ENCODE data around the gene XAB2. TPM values are rescaled to one million over a fixed set of nuclear protein-coding genes. Genes with fewer than 3 reads are reported as not detected.

Gene XAB2
- total and polyA plus RNA-seq, 2 donors (not counting 3 experiments of a cell fraction or from before 2014, with no cell fraction given) = 37.3 to 47.6 TPM

DNA sequence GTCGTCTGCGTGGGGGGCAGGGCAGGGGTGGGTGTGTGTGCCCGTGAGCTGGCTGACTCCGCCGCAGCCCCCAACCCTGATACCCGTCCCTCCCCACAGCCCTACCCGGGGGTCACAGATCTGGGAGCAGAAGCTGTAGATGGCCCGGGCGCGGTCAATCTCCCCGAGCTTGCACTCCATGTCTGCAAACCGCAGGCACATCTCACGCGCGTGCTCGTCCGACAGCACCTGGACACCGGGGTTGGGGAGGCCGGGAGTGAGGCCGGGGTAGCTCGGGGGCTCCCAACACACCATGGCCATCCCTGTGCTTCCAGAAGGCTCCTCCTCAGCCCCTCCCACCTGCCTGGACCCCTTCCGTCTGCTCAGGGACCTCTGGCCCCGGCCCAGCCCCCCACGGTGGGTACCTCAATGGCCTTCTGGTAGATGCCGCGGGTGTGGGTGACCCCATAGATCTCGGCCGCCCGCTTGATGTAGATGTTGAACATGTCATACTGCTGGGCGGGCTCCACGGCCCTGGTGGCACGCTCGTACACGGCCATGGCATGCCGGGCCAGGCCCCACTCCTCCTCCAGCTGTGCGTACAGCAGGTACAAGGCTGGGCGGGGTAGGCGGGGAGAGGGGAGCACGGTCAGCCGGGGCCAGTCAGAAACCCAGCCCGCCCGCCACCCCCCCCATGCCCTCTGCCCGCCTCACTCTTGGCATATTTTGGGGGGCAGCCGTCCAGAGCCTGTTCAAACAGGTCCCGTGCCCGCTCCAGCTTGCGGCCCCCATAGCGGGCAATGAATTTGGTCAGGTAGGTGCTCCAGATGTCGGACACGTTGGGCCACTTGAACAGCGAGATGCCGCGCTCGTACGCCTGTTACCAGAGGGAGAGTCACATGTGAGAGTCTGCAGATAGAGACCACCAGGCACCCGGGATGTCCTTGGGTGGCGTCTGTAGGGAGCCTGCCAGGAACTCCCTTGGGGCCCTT is 8.6 kb downstream of the XAB2 start:
- intact Hi-C loops (cut with micrococcal nuclease) = no loop called here
- Histone ChIP-seq H2AFZ (ENCODE audit: low read depth, low read length) (no peak overlapping the region), H4K20me1 (replicated peaks; ENCODE audit: control insufficient read depth, extremely low read depth, insufficient read depth, low read length) (no peaks in the 10 kb centered on the region), H3K36me3 (ENCODE audit: control insufficient read depth in 2 of 2, extremely low read depth in 1 of 2, insufficient read depth in 2 of 2, low read length in 2 of 2) (peaks cover 2 to 32% of the 10 kb centered on the region in 2 experiments), H3K9me3 (replicated peaks; ENCODE audit: control insufficient read depth, insufficient read depth, low read length) (no peaks in the 10 kb centered on the region), H3K4me1 (ENCODE audit: control insufficient read depth, extremely low read depth, insufficient read depth, low read length) (no peaks in the 10 kb centered on the region), H3K27ac (ENCODE audit: insufficient read depth, low read depth, low read length) (no peak overlapping the region), H3K9ac (replicated peaks; ENCODE audit: extremely low read depth, insufficient read depth, low read length) (no peak overlapping the region), H3K79me2 (ENCODE audit: control insufficient read depth, insufficient read depth, low read length) (no peaks in the 10 kb centered on the region), H3K27me3 (ENCODE audit: control insufficient read depth in 2 of 2, insufficient read depth in 2 of 2, low read length in 2 of 2) (no peaks in the 10 kb centered on the region), H3K4me3 (replicated peaks in 1 of 3; ENCODE audit: insufficient read depth in 1 of 3, low read depth in 1 of 3, low read length in 3 of 3) (no peak overlapping the region), H3K9me1 (replicated peaks; ENCODE audit: control insufficient read depth, extremely low read depth, insufficient read depth, low read length) (no peaks in the 10 kb centered on the region), H3K4me2 (ENCODE audit: insufficient read depth, low read length) (no peak overlapping the region)
- CTCF ChIA-PET = no interaction called here
- no TSS peak for BruUV-seq (replicated peaks)
- TF ChIP-seq JUN (IDR thresholded peaks at IDR 0.05; ENCODE audit: borderline replicate concordance, insufficient read depth, insufficient read length, low read depth) = no peak
- TF ChIP-seq, protein P1, sequence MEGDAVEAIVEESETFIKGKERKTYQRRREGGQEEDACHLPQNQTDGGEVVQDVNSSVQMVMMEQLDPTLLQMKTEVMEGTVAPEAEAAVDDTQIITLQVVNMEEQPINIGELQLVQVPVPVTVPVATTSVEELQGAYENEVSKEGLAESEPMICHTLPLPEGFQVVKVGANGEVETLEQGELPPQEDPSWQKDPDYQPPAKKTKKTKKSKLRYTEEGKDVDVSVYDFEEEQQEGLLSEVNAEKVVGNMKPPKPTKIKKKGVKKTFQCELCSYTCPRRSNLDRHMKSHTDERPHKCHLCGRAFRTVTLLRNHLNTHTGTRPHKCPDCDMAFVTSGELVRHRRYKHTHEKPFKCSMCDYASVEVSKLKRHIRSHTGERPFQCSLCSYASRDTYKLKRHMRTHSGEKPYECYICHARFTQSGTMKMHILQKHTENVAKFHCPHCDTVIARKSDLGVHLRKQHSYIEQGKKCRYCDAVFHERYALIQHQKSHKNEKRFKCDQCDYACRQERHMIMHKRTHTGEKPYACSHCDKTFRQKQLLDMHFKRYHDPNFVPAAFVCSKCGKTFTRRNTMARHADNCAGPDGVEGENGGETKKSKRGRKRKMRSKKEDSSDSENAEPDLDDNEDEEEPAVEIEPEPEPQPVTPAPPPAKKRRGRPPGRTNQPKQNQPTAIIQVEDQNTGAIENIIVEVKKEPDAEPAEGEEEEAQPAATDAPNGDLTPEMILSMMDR (IDR thresholded peaks at IDR 0.05; ENCODE audit: extremely low read depth in 1 of 2, insufficient read depth in 1 of 2, low read depth in 1 of 2, low read length in 2 of 2) = no peak
- no peak for TF ChIP-seq POLR2A (IDR thresholded peaks at IDR 0.05; ENCODE audit: low read depth, low read length)
- no peak for TF ChIP-seq FOS (IDR thresholded peaks at IDR 0.05; ENCODE audit: borderline replicate concordance, insufficient read depth, low read length)
- no peak for TF ChIP-seq MYC (IDR thresholded peaks at IDR 0.05; ENCODE audit: low read depth, low read length)
- TF ChIP-seq POLR2AphosphoS5 (IDR thresholded peaks at IDR 0.05; ENCODE audit: insufficient read depth, low read depth, low read length) = no peak
- TF ChIP-seq, protein P2, sequence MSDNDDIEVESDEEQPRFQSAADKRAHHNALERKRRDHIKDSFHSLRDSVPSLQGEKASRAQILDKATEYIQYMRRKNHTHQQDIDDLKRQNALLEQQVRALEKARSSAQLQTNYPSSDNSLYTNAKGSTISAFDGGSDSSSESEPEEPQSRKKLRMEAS (IDR thresholded peaks at IDR 0.05; ENCODE audit: insufficient read depth, insufficient read length) = no peak
- TF ChIP-seq EZH2 (IDR thresholded peaks at IDR 0.05; ENCODE audit: borderline replicate concordance, low read depth, low read length, severe bottlenecking) = no peak
- TF ChIP-seq GATA2 (IDR thresholded peaks at IDR 0.05; ENCODE audit: insufficient read depth, insufficient read length, low read depth, low read length) = no peak
- POLR2A ChIA-PET = no interaction called here
- DNase-seq (ENCODE audit: low read depth, low spot score) = no peak
- FAIRE-seq = no peak
- dilution Hi-C loops (cut with MboI; ENCODE audit: extremely low pct_ligation_motif_present, low sequenced_read_pairs) = no loop called here

All from endothelial cell of umbilical vein (primary cell).